Measurements from ENCODE around the gene SFXN2.

Gene SFXN2

DNA sequence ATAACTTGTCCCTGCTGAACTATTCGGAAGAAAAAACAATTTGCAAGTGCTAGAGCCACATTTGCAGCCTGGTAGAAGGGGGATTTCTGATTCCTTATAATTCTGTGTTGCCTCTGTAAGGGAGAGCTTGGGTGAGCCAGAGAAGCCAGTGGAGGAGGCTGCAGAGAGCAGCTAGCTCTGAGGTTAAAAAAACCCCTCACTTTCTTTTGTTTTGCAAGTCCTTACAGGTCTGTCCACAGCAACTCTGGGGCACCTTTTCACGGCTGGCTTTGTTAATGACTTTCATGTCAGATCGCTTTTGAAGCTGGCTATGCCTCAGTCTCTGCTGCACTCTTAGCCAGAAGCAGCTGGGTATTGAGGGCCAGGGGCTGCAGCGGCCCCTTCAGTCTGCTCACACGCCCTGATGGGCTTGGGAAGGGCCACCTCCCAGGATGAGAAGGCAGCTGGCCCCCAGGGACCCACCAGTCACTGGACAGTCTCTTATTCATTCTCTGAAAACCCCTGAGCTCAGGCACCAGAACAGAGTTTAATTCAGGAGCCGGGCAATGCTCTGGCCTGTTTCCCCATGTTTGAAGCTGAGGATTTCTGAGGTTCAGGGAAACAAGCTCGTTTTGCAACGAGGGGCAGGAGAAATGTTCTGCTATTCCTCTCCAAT is 39.3 kb upstream of the SFXN2 start:
- H3K9me3 ChIP-seq: no peaks in the 10 kb centered on the region
- H3K27me3 ChIP-seq: no peaks in the 10 kb centered on the region
- TF ChIP-seq, protein P1, sequence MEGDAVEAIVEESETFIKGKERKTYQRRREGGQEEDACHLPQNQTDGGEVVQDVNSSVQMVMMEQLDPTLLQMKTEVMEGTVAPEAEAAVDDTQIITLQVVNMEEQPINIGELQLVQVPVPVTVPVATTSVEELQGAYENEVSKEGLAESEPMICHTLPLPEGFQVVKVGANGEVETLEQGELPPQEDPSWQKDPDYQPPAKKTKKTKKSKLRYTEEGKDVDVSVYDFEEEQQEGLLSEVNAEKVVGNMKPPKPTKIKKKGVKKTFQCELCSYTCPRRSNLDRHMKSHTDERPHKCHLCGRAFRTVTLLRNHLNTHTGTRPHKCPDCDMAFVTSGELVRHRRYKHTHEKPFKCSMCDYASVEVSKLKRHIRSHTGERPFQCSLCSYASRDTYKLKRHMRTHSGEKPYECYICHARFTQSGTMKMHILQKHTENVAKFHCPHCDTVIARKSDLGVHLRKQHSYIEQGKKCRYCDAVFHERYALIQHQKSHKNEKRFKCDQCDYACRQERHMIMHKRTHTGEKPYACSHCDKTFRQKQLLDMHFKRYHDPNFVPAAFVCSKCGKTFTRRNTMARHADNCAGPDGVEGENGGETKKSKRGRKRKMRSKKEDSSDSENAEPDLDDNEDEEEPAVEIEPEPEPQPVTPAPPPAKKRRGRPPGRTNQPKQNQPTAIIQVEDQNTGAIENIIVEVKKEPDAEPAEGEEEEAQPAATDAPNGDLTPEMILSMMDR (IDR thresholded peaks at IDR 0.05; ENCODE audit: low read depth, low read length): no peak
- H3K4me3 ChIP-seq (ENCODE audit: low read depth, low read length): peak overlapping the region; percentile 51; the same call in 1 of the 2 replicates
- H3K4me1 ChIP-seq: peaks cover 66% of the 10 kb centered on the region
- peak; percentile 60 for DNase-seq
- H3K36me3 ChIP-seq: no peaks in the 10 kb centered on the region

DNA sequence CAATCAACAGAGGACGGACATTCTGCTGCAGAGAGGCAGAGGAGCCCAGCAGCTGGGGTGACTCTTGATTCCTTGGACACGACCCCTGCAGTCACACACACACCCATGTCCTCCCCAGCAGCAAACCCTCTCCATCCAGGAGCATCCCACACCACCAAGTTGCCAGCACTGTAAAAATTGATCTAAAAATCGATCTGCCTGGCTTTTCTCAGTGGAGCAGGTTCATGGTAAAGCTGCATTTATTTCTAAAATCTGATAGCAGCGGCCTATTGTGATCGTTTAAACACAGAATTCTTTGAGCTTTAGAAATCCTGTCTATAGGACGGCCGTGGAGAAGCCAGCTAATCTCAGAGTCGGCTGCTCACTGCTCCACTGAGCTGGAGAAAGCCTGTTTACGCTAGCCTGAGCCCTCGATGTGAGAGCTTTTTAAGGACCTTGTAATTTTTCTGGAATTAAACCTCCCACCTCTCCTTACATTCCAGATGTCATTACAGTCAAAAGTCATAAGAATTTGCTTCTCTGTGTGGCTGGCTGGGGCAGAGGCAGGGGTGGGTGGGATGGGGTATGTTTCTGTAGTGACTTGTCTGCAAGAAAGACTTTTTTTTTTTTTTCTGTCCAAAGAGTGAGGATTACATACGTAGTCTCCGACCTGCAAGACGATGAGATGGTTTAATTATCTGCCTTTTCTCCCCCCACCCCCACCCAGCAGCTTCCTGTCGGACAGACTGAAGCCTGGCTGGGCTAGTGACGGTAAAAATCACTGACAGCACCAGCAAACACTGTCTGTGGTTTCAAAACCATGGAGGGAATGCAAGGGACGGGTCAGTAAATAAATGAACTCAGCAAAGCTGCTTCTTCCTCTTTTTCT is 38.5 kb upstream of the SFXN2 start:
- H3K9me3 ChIP-seq: no peaks in the 10 kb centered on the region
- no peaks in the 10 kb centered on the region for H3K27me3 ChIP-seq
- DNase-seq: no peak
- TF ChIP-seq, protein P1 (IDR thresholded peaks at IDR 0.05; ENCODE audit: low read depth, low read length): no peak
- peaks cover 59% of the 10 kb centered on the region for H3K4me1 ChIP-seq
- 0 out of 2 replicates have a peak overlapping the region, but pooled peaks have one; percentile 6 for H3K4me3 ChIP-seq (ENCODE audit: low read depth, low read length)
- no peaks in the 10 kb centered on the region for H3K36me3 ChIP-seq

DNA sequence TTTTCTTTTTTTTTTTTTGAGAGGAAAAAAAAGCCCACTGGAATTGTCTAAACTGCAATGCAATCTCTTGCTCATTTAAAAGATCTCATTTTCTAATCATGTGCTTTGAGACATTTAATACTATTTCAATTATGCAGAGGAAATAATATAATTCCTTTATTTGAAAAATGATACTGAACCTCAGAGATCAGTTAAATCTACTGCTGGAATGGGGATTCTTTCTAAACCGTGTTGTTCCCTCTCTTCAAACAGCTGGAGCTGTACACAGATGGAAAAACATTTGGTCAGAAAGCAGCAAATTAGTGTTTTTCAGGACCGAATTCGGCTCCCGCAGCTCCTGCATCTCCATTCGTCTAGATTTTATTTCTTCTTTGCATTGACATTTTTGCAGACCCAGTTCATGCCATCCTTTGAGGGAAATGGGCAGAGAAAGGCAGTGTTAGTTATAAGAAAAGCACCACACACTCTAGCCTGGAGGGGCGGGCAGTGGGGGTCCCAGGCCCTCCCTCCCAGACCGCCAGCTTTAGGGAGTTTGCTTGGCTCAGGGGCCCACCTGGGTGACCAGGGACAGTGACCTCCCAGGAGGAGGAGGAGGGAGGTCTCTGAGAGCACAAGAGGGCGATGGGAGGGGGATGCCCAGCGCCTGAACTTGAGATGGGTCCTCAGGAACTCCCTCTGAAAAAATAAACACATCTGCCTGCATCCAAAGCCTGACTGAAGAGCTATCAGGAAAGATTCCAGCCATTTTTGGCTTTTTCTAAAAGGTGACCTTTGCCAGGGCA is 37.7 kb upstream of the SFXN2 start:
- peaks cover 55% of the 10 kb centered on the region for H3K4me1 ChIP-seq
- no peak overlapping the region for H3K4me3 ChIP-seq (ENCODE audit: low read depth, low read length)
- DNase-seq: no peak
- TF ChIP-seq, protein P1 (IDR thresholded peaks at IDR 0.05; ENCODE audit: low read depth, low read length): no peak
- H3K36me3 ChIP-seq: peaks cover under 1% of the 10 kb centered on the region; the same call in 1 of the 2 replicates
- no peaks in the 10 kb centered on the region for H3K9me3 ChIP-seq
- H3K27me3 ChIP-seq: no peaks in the 10 kb centered on the region

DNA sequence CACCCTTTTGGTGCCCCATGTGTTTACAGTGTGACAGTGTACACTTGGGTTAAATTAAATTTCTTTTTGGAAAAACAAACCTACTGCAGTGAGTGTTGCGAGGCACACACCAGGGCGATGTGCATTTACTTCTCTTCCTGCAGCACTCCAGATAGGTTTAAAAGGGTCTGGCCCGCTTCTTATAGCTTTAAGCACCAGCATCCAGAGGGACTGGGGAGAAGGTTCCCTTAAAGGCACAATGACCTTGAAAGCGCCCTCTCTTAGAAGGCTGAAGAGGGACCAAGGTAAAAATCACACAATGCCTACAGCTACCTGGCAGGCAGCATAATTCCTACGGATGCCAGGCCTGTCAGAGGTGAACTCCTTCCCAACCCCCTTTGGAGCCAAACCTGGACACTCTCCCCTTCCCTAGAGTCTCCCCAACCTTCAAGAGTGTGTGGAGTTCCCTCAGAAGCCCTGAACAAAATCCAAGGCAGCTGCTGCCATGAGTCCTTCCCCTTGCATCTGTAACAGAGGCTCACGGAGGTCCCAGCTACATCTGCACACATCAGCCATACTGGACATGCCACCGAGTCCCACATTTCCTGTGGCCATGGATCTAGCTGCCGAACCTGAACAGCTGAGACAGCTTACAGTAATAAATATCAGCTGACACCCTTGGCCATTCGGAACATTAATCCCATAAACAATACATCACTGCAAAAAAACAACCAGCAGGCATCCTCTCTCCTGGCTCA is 36.9 kb upstream of the SFXN2 start:
- H3K9me3 ChIP-seq: no peaks in the 10 kb centered on the region
- DNase-seq: no peak
- H3K4me3 ChIP-seq (ENCODE audit: low read depth, low read length): no peak overlapping the region
- H3K27me3 ChIP-seq: no peaks in the 10 kb centered on the region
- H3K4me1 ChIP-seq: peaks cover 54% of the 10 kb centered on the region
- peaks cover 6% of the 10 kb centered on the region; the same call in 1 of the 2 replicates for H3K36me3 ChIP-seq
- TF ChIP-seq, protein P1 (IDR thresholded peaks at IDR 0.05; ENCODE audit: low read depth, low read length): no peak

DNA sequence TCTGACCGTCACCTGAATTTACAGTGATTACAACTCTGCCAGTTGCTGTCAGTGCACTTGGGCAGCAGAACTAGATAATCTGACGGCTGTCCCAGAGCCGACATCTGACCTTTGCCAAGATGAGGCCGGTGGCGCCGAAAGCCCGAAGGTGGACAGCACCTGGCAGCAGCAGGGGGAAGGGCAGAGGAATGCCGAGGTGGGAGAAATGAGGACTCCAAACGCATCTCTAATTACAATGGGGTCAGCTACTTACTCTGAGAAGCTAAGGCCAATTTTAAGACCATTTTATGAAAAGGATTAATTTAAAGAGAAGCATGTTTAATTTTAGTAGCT is 36.4 kb upstream of the SFXN2 start:
- no peaks in the 10 kb centered on the region for H3K9me3 ChIP-seq
- no peak overlapping the region for H3K4me3 ChIP-seq (ENCODE audit: low read depth, low read length)
- H3K4me1 ChIP-seq: peaks cover 51% of the 10 kb centered on the region
- peaks cover 6% of the 10 kb centered on the region; the same call in 1 of the 2 replicates for H3K36me3 ChIP-seq
- H3K27me3 ChIP-seq: no peaks in the 10 kb centered on the region
- DNase-seq: no peak
- TF ChIP-seq, protein P1 (IDR thresholded peaks at IDR 0.05; ENCODE audit: low read depth, low read length): no peak

Data from BE2C (cell line).